ENCODE measurements around the gene NENF.

- TF ChIP-seq, protein P1, sequence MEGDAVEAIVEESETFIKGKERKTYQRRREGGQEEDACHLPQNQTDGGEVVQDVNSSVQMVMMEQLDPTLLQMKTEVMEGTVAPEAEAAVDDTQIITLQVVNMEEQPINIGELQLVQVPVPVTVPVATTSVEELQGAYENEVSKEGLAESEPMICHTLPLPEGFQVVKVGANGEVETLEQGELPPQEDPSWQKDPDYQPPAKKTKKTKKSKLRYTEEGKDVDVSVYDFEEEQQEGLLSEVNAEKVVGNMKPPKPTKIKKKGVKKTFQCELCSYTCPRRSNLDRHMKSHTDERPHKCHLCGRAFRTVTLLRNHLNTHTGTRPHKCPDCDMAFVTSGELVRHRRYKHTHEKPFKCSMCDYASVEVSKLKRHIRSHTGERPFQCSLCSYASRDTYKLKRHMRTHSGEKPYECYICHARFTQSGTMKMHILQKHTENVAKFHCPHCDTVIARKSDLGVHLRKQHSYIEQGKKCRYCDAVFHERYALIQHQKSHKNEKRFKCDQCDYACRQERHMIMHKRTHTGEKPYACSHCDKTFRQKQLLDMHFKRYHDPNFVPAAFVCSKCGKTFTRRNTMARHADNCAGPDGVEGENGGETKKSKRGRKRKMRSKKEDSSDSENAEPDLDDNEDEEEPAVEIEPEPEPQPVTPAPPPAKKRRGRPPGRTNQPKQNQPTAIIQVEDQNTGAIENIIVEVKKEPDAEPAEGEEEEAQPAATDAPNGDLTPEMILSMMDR (IDR thresholded peaks at IDR 0.05): peak; percentile 22 to 47 (median 28)
- TF ChIP-seq POLR2AphosphoS5 (IDR thresholded peaks at IDR 0.05) (no peak), POLR2A (IDR thresholded peaks at IDR 0.05; ENCODE audit: low read depth) (no peak)
Measured at GRCh38 chr1:212457740-212458338, 25.1 kb downstream of the NENF start.
